ENCODE results near the gene CEP83. TPM values are rescaled to one million over a fixed set of nuclear protein-coding genes. Genes with fewer than 3 reads are reported as not detected.

Gene CEP83
- total and polyA plus RNA-seq, 9 of the 15 experiments (the other 6 are each of a cell fraction or from before 2014, with no cell fraction given) = 5.3 to 40.5 (median 31.3) TPM

- TF ChIP-seq ZBTB40 (IDR thresholded peaks at IDR 0.05) (peak; percentile 74), ZBTB40 (CRISPR knock-in tag; IDR thresholded peaks at IDR 0.05) (no peak), LARP7 (IDR thresholded peaks at IDR 0.05) (peak; percentile 48; the same call in 1 of the 2 replicates), ZKSCAN1 (IDR thresholded peaks at IDR 0.05; ENCODE audit: low read depth, low read length) (peak; percentile 28; the same call in 1 of the 2 replicates), SOX6 (IDR thresholded peaks at IDR 0.05) (0 out of 2 replicates have a peak, but pooled peaks have one; percentile 10), VEZF1 (CRISPR knock-in tag; IDR thresholded peaks at IDR 0.05) (peak; percentile 61), ZNF347 (CRISPR knock-in tag; IDR thresholded peaks at IDR 0.05; ENCODE audit: low read depth) (no peak), SRSF3 (IDR thresholded peaks at IDR 0.05; ENCODE audit: insufficient read depth, low read length) (no peak), CTBP1 (IDR thresholded peaks at IDR 0.05; ENCODE audit: borderline replicate concordance) (peak; percentile 84), ATF3 (IDR thresholded peaks at IDR 0.05) (peak; percentile 51), ATF3 (CRISPR knock-in tag; conservative IDR thresholded peaks at IDR 0.05) (no peak), NFIC (IDR thresholded peaks at IDR 0.05) (peak; percentile 47), THAP7 (CRISPR knock-in tag; IDR thresholded peaks at IDR 0.05) (no peak), CREM (IDR thresholded peaks at IDR 0.05; ENCODE audit: low read depth) (peak; percentile 97), CXXC5 (CRISPR knock-in tag; IDR thresholded peaks at IDR 0.05) (peak; percentile 97), RBM39 (optimal IDR thresholded peaks at IDR 0.05; ENCODE audit: low read depth, low read length) (no peak)
These were observed at the start of gene CEP83 (continued) for GRCh38 chr12:94459728-94460615.

Data from K562 (cell line).